ENCODE data around the gene ME2. TPM values are rescaled to one million over a fixed set of nuclear protein-coding genes. Genes with fewer than 3 reads are reported as not detected.

ME2 gene
- total RNA-seq, 1 donor from 2014 or later = 41.9 TPM

Other genes with a start within 250 kb of the ME2 start
- gene MRO, start 59.1 kb upstream of the ME2 start, total RNA-seq (ENCODE audit: unreplicated experiment) = not detected
- gene ELAC1, start 88.9 kb downstream of the ME2 start, total RNA-seq (ENCODE audit: unreplicated experiment) = 9.2 TPM
- 121 TPM for gene SMAD4, start 151.1 kb downstream of the ME2 start, total RNA-seq (ENCODE audit: unreplicated experiment)